ENCODE data around the gene ZNF331. TPM values are rescaled to one million over a fixed set of nuclear protein-coding genes. Genes with fewer than 3 reads are reported as not detected.

The ZNF331 gene
- total and polyA plus RNA-seq, 2 of the 4 experiments (the other 2 are of a cell fraction), result 6.6 to 11.1 TPM

DNA sequence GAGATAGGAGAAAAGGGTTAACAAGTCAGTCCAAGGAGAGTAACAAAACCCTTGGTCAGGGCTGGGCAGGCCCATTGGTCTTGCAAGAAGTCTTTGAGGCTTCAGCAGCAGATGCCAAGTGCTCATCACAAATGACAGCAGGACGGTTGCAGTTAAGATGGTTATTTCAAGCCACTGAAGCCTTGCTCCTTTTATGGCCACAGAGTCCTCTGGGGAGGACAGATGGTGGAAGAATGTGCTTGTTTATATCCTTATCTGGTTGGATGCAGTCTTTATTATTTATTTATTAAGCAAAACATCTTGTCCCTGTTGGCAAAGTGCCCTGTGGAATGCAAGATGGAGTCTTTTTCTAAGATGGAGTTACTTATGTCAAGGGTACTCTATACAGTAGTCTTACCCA is 19.2 kb upstream of the ZNF331 start:
- ChIA-PET CTCF (no interaction called here), POLR2A (ENCODE audit: unreplicated experiment) (no interaction called here)
- H3K9me3 ChIP-seq (ENCODE audit: control insufficient read depth, insufficient read depth, low read length), result no peaks in the 10 kb centered on the region; the same call in 1 of the 2 replicates
- H2AK9ac ChIP-seq (replicated peaks; ENCODE audit: low read depth, low read length, poor library complexity), result no peak overlapping the region
- no peak overlapping the region for H4K5ac ChIP-seq (ENCODE audit: low read depth, low read length)
- BruUV-seq (replicated peaks), result no TSS peak
- H3K4me1 ChIP-seq (ENCODE audit: control insufficient read depth, insufficient read depth, low read length), result peaks cover 3% of the 10 kb centered on the region; the same call in 1 of the 2 replicates
- no peak overlapping the region for H3K18ac ChIP-seq (ENCODE audit: low read depth, low read length)
- dilution Hi-C loops (cut with HindIII; ENCODE audit: low sequenced_read_pairs, unreplicated experiment), result no loop called here
- no peak overlapping the region for H4K8ac ChIP-seq (ENCODE audit: low read depth in 2 of 2, low read length in 2 of 2)
- H4K20me1 ChIP-seq (ENCODE audit: insufficient read depth, low read length), result no peaks in the 10 kb centered on the region
- no peak overlapping the region for H3K4me2 ChIP-seq (ENCODE audit: low read depth, low read length)
- H3K9me1 ChIP-seq (ENCODE audit: insufficient read depth, low read length), result 0 out of 2 replicates have a peak, but pooled peaks cover 4% of the 10 kb centered on the region
- H4K91ac ChIP-seq (ENCODE audit: insufficient read depth, low read depth, low read length), result no peak overlapping the region
- no peaks in the 10 kb centered on the region for H3K27me3 ChIP-seq (ENCODE audit: control insufficient read depth, insufficient read depth, low read length)
- no peak overlapping the region for H2AFZ ChIP-seq (replicated peaks; ENCODE audit: low read length, poor library complexity)
- H2BK120ac ChIP-seq (ENCODE audit: low read depth, low read length), result no peak overlapping the region
- TF ChIP-seq POLR2A (IDR thresholded peaks at IDR 0.05; ENCODE audit: low read depth, low read length) (no peak), CEBPB (IDR thresholded peaks at IDR 0.05; ENCODE audit: low read depth, low read length) (no peak), MAZ (IDR thresholded peaks at IDR 0.05; ENCODE audit: borderline replicate concordance, low read depth, low read length) (no peak), SMC3 (IDR thresholded peaks at IDR 0.05; ENCODE audit: low read depth, low read length) (no peak), BHLHE40 (IDR thresholded peaks at IDR 0.05; ENCODE audit: low read depth, low read length) (no peak), RAD21 (IDR thresholded peaks at IDR 0.05; ENCODE audit: low read length) (no peak), NFE2L2 (IDR thresholded peaks at IDR 0.05; ENCODE audit: low read depth, low read length) (no peak), FOS (IDR thresholded peaks at IDR 0.05; ENCODE audit: low read depth, low read length) (no peak), RFX5 (IDR thresholded peaks at IDR 0.05; ENCODE audit: low read depth, low read length) (no peak), CHD1 (IDR thresholded peaks at IDR 0.05; ENCODE audit: low read depth, low read length) (no peak), MXI1 (IDR thresholded peaks at IDR 0.05; ENCODE audit: borderline replicate concordance, low read depth, low read length) (no peak), RCOR1 (IDR thresholded peaks at IDR 0.05; ENCODE audit: insufficient replicate concordance, low read length) (no peak), MAFK (IDR thresholded peaks at IDR 0.05; ENCODE audit: low read depth, low read length) (no peak)
- TF ChIP-seq, protein P1, sequence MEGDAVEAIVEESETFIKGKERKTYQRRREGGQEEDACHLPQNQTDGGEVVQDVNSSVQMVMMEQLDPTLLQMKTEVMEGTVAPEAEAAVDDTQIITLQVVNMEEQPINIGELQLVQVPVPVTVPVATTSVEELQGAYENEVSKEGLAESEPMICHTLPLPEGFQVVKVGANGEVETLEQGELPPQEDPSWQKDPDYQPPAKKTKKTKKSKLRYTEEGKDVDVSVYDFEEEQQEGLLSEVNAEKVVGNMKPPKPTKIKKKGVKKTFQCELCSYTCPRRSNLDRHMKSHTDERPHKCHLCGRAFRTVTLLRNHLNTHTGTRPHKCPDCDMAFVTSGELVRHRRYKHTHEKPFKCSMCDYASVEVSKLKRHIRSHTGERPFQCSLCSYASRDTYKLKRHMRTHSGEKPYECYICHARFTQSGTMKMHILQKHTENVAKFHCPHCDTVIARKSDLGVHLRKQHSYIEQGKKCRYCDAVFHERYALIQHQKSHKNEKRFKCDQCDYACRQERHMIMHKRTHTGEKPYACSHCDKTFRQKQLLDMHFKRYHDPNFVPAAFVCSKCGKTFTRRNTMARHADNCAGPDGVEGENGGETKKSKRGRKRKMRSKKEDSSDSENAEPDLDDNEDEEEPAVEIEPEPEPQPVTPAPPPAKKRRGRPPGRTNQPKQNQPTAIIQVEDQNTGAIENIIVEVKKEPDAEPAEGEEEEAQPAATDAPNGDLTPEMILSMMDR (conservative IDR thresholded peaks at IDR 0.05; ENCODE audit: low read depth, low read length), result no peak
- TF ChIP-seq, protein P2, sequence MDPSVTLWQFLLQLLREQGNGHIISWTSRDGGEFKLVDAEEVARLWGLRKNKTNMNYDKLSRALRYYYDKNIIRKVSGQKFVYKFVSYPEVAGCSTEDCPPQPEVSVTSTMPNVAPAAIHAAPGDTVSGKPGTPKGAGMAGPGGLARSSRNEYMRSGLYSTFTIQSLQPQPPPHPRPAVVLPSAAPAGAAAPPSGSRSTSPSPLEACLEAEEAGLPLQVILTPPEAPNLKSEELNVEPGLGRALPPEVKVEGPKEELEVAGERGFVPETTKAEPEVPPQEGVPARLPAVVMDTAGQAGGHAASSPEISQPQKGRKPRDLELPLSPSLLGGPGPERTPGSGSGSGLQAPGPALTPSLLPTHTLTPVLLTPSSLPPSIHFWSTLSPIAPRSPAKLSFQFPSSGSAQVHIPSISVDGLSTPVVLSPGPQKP (IDR thresholded peaks at IDR 0.05; ENCODE audit: borderline replicate concordance, low read depth, low read length), result no peak
- TF ChIP-seq, protein P3, sequence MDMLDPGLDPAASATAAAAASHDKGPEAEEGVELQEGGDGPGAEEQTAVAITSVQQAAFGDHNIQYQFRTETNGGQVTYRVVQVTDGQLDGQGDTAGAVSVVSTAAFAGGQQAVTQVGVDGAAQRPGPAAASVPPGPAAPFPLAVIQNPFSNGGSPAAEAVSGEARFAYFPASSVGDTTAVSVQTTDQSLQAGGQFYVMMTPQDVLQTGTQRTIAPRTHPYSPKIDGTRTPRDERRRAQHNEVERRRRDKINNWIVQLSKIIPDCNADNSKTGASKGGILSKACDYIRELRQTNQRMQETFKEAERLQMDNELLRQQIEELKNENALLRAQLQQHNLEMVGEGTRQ (IDR thresholded peaks at IDR 0.05; ENCODE audit: low read depth, low read length), result no peak
- H3K23ac ChIP-seq (ENCODE audit: low read depth, low read length), result no peak overlapping the region
- no peak for ATAC-seq (ENCODE audit: low read depth)
- DNase-seq, result no peak
- no peak overlapping the region for H2BK20ac ChIP-seq (ENCODE audit: low read depth, low read length)
- no peak overlapping the region for H3K14ac ChIP-seq (replicated peaks; ENCODE audit: low read depth, low read length)
- in situ Hi-C loops (cut with MboI; ENCODE audit: low sequenced_read_pairs), result no loop called here
- no CpG with 5 or more reads among the region's 1 CpG for WGBS, 2 experiments (ENCODE audit: extremely low coverage in 2 of 2, insufficient read length in 1 of 2)
- H3K27ac ChIP-seq (ENCODE audit: insufficient read depth, low read length), result no peak overlapping the region
- H3K79me1 ChIP-seq (ENCODE audit: low read depth in 1 of 2, low read length in 2 of 2), result peaks cover 7% of the 10 kb centered on the region in 2 experiments
- no peak overlapping the region for H2AK5ac ChIP-seq (ENCODE audit: low read depth, low read length)
- H3K56ac ChIP-seq (ENCODE audit: extremely low read depth, insufficient read depth, low read length), result no peak overlapping the region
- no peaks in the 10 kb centered on the region for H3K36me3 ChIP-seq (ENCODE audit: control insufficient read depth, insufficient read depth, low read length)
- H3K9ac ChIP-seq (ENCODE audit: low read depth, low read length), result no peak overlapping the region
- no peak overlapping the region for H2BK5ac ChIP-seq (ENCODE audit: low read depth, low read length, poor library complexity, severe bottlenecking)
- H3K4ac ChIP-seq (ENCODE audit: low read depth, low read length), result no peak overlapping the region
- intact Hi-C loops (cut with micrococcal nuclease), result no loop called here
- H3K4me3 ChIP-seq (ENCODE audit: insufficient read depth, low read depth, low read length), result no peak overlapping the region
- no peak overlapping the region for H2BK15ac ChIP-seq (ENCODE audit: low read depth, low read length)

Measured in IMR-90 (cell line).